HepG2 (cell line): ENCODE measurements around the gene ISG20. TPM values are rescaled to one million over a fixed set of nuclear protein-coding genes. Genes with fewer than 3 reads are reported as not detected.

Source experiments
- ATAC-seq: fragments of 200-7000 bp; cut with Tn5 transposase; 3 replicates; pipeline ENCODE4 v1.9.1; 2020; ENCODE audit warnings: mild to moderate bottlenecking, moderate library complexity
- BruUV-seq: library from RNA; stranded (reverse); fragments of 400-500 nt; replicated peaks from 2 replicates; lab custom pipeline; 2021; lab: Mats Ljungman, UMichigan
- CTCF ChIA-PET: fragments of 300-600 bp; formaldehyde crosslinking; extraction: SDS; loops from one replicate; lab custom pipeline; 2021; ENCODE audit warnings: low total read pairs, inconsistent platforms, low intra/inter-chr PET ratio; lab: Yijun Ruan, JAX
- POLR2A ChIA-PET: fragments of 350-600 bp; sonication (Branson Sonifier 250); formaldehyde crosslinking; loops from one replicate; lab custom pipeline; 2020; ENCODE audit warnings: antibody characterized with exemption, inconsistent platforms; lab: Yijun Ruan, JAX
- DNase-seq: peaks from one replicate; pipeline ENCODE4 v3.0.0-alpha.2; 2015; ENCODE audit warnings: low spot score
- FAIRE-seq: peaks from 3 replicates; lab custom pipeline; 2011; peaks lifted over from hg19 to GRCh38; lab: Jason Lieb, UNC
- H2AFZ ChIP-seq: one replicate; pipeline ENCODE4 v1.6.1; 2011; ENCODE audit warnings: low read length, inconsistent platforms
- H3K27ac ChIP-seq: fragments of 300-600 bp; 3 replicates; pipeline ENCODE4 v1.8.0; 2011; ENCODE audit warnings: mixed run types, mild to moderate bottlenecking, mixed read lengths, low read length, inconsistent platforms; ENCODE audit not compliant: insufficient read depth; ENCODE audit errors: extremely low read length
- H3K27me3 ChIP-seq, 2 experiments: fragments of 200-600 bp in 1 of 2; 2 replicates in 1 of 2; 3 replicates in 1 of 2; pipeline versions ENCODE4 v1.6.0 to v1.8.0; 2011; ENCODE audit warnings: low read length in 2 of 2, mild to moderate bottlenecking in 2 of 2, moderate library complexity in 2 of 2, inconsistent platforms in 1 of 2; ENCODE audit not compliant: insufficient read depth in 2 of 2, control insufficient read depth in 1 of 2
- H3K36me3 ChIP-seq, 2 experiments: fragments of 200-600 bp in 1 of 2; replicated peaks in 1 of 2; 2 replicates in 1 of 2; 3 replicates in 1 of 2; pipeline versions ENCODE4 v1.5.1 to v1.8.0; 2011; ENCODE audit warnings: low read length in 2 of 2, inconsistent platforms in 1 of 2; ENCODE audit not compliant: insufficient read depth in 2 of 2, control insufficient read depth in 1 of 2
- H3K4me1 ChIP-seq: 2 replicates; pipeline ENCODE4 v1.5.1; 2012; ENCODE audit warnings: low read length, inconsistent platforms; ENCODE audit not compliant: insufficient read depth
- H3K4me2 ChIP-seq: 2 replicates; pipeline ENCODE4 v1.6.0; 2011; ENCODE audit warnings: low read depth, low read length, inconsistent platforms
- H3K4me3 ChIP-seq, 3 experiments: fragments of 200-600 bp in 1 of 3; sonication (generic), shearing (Covaris generic) in 1 of 3; replicated peaks in 1 of 3; 2 replicates each; pipeline ENCODE4 v1.5.1; 2011 to 2016; ENCODE audit warnings: low read length in 3 of 3, inconsistent platforms in 2 of 3, low read depth in 2 of 3, mild to moderate bottlenecking in 2 of 3, control low read depth in 1 of 3, mixed read lengths in 1 of 3; ENCODE audit not compliant: insufficient read depth in 1 of 3
- H3K79me2 ChIP-seq: one replicate; pipeline ENCODE4 v1.6.1; 2011; ENCODE audit warnings: low read length, inconsistent platforms; ENCODE audit not compliant: insufficient read depth
- H3K9ac ChIP-seq: 2 replicates; pipeline ENCODE4 v1.6.0; 2011; ENCODE audit warnings: mild to moderate bottlenecking, low read depth, low read length, inconsistent platforms; ENCODE audit not compliant: insufficient read depth
- H3K9me3 ChIP-seq: 2 replicates; pipeline ENCODE4 v1.5.1; 2012; ENCODE audit warnings: mild to moderate bottlenecking, low read length
- H4K20me1 ChIP-seq: 2 replicates; pipeline ENCODE4 v1.6.0; 2011; ENCODE audit warnings: inconsistent platforms, mild to moderate bottlenecking, low read length, moderate library complexity; ENCODE audit not compliant: insufficient read depth
- CBFB ChIP-seq: sonication (generic); formaldehyde crosslinking; IDR thresholded peaks from 2 replicates; pipeline ENCODE4 v1.4.0; 2020; ENCODE audit warnings: missing genetic modification reagents
- HNRNPK ChIP-seq: fragments of 200-400 bp; formaldehyde crosslinking; IDR thresholded peaks from 2 replicates; pipeline ENCODE4 v1.6.1; 2018; ENCODE audit warnings: low read length, low read depth, moderate library complexity, mild to moderate bottlenecking; ENCODE audit not compliant: poor library complexity, severe bottlenecking
- PHF8 ChIP-seq: sonication (generic); formaldehyde crosslinking; IDR thresholded peaks from 2 replicates; pipeline ENCODE4 v1.5.0; 2020; ENCODE audit warnings: missing genetic modification reagents
- SMAD9 ChIP-seq: sonication (generic); formaldehyde crosslinking; IDR thresholded peaks from 2 replicates; pipeline ENCODE4 v1.5.1; 2020; ENCODE audit warnings: mild to moderate bottlenecking, missing genetic modification reagents
- ZNF629 ChIP-seq: sonication (generic); formaldehyde crosslinking; conservative IDR thresholded peaks from 2 replicates; pipeline ENCODE4 v1.5.0; 2020; ENCODE audit warnings: missing genetic modification reagents
- ZNF777 ChIP-seq: sonication (generic); formaldehyde crosslinking; IDR thresholded peaks from 2 replicates; pipeline ENCODE4 v1.4.0; 2020; ENCODE audit warnings: missing genetic modification reagents
- WGBS: methylation state at CpG from one replicate; pipeline ENCODE4 v1.1.6; 2017; ENCODE audit warnings: low lambda C conversion rate; 5-methylcytosine and 5-hydroxymethylcytosine counted together
- in situ Hi-C: cut with HindIII; loops from 2 replicates; pipeline ENCODE4 v1.10.0; 2017; ENCODE audit warnings: low pct_unique_long_range_greater_than_20kb; ENCODE audit not compliant: extremely low pct_ligation_motif_present
- intact Hi-C: fragments of 100-400 bp; cut with micrococcal nuclease; formaldehyde crosslinking; loops from one replicate; pipeline ENCODE4 v1.10.0; 2022; ENCODE audit not compliant: unreplicated experiment
- polyA plus RNA-seq, 8 experiments: library from polyadenylated mRNA; depleted of rRNA in 3 of 8; stranded (reverse) in 7 of 8; unstranded in 1 of 8; fragments of >200 nt; fragmentation: Illumina TruSeq in 4 of 8; extraction: Trizol in 4 of 8; gene quantifications; 2 replicates each; pipeline versions ENCODE4 v1.2.1 to v1.2.3, GENCODE V29; 2011 to 2016; ENCODE audit warnings: low read depth in 4 of 8, missing spikeins in 1 of 8, mixed read lengths in 1 of 8; ENCODE audit not compliant: insufficient read depth in 1 of 8
- total RNA-seq, 5 experiments: library from RNA; depleted of rRNA; stranded (reverse); fragments of >200 nt; fragmentation: Illumina TruSeq; extraction: Trizol; gene quantifications; 2 replicates each; pipeline ENCODE4 v1.2.3, GENCODE V29; 2016; ENCODE audit warnings: low read depth in 1 of 5

The ISG20 gene
- total and polyA plus RNA-seq, 2 of the 13 experiments (the other 11 are each of a cell fraction or from before 2014, with no cell fraction given), result 6.3 to 31.5 TPM

GRCh38 chr15:88652456-88653199, 13.8 kb downstream of the ISG20 start:
- CTCF ChIA-PET, result no interaction called here

GRCh38 chr15:88653200-88654064, 14.6 kb downstream of the ISG20 start:
- H3K27ac ChIP-seq, result no peak overlapping the region
- no peaks in the 10 kb centered on the region for H3K9me3 ChIP-seq
- H3K4me2 ChIP-seq, result no peak overlapping the region
- no peak for DNase-seq
- H3K4me1 ChIP-seq, result peaks cover 7% of the 10 kb centered on the region; the same call in 1 of the 2 replicates
- WGBS, result 82% methylated on average over 10 of the region's 13 CpGs
- no TSS peak for BruUV-seq
- intact Hi-C loops, result no loop called here
- H3K36me3 ChIP-seq, result no peaks in the 10 kb centered on the region
- H4K20me1 ChIP-seq, result 0 out of 2 replicates have a peak, but pooled peaks cover 2% of the 10 kb centered on the region
- H2AFZ ChIP-seq, result no peak overlapping the region
- no peak overlapping the region for H3K9ac ChIP-seq
- no peak for ATAC-seq
- H3K79me2 ChIP-seq, result no peaks in the 10 kb centered on the region
- peaks cover 0 to 3% of the 10 kb centered on the region in 2 experiments; a peak in 3 of 5 replicates for H3K27me3 ChIP-seq
- in situ Hi-C loops, result loop anchor here (5.0 kb wide), 1 partner anchor 174 kb away; no protein-coding TSS in a partner anchor
- H3K4me3 ChIP-seq, result no peak overlapping the region
- ChIA-PET CTCF (no interaction called here), POLR2A (interaction anchor here (0.6 kb wide), 2 partner anchors 15 to 20 kb away, joined by 3 to 4 read pairs; partner anchors contain the start of gene ISG20)
- TF ChIP-seq PHF8 (CRISPR knock-in tag), result no peak
- TF ChIP-seq ZNF629 (CRISPR knock-in tag), result peak; percentile 45; the same call in 1 of the 2 replicates
- no peak for FAIRE-seq

More at GRCh38 chr15:88652456-88653199, 13.8 kb downstream of the ISG20 start:
- Histone ChIP-seq H3K79me2 (no peaks in the 10 kb centered on the region), H3K9ac (no peak overlapping the region), H4K20me1 (0 out of 2 replicates have a peak, but pooled peaks cover 2% of the 10 kb centered on the region), H3K4me3 (no peak overlapping the region), H3K4me2 (no peak overlapping the region), H3K4me1 (peaks cover 7% of the 10 kb centered on the region; the same call in 1 of the 2 replicates), H2AFZ (no peak overlapping the region), H3K27me3 (no peaks in the 10 kb centered on the region; a peak in 1 of 5 replicates), H3K27ac (no peak overlapping the region), H3K36me3 (no peaks in the 10 kb centered on the region), H3K9me3 (no peaks in the 10 kb centered on the region)
- DNase-seq (no peak), FAIRE-seq (no peak), ATAC-seq (no peak)
- POLR2A ChIA-PET, result interaction anchor here (0.6 to 1.0 kb wide), 2 partner anchors 14 to 19 kb away, joined by 3 read pairs; no protein-coding TSS in a partner anchor
- in situ Hi-C loops (loop anchor here (5.0 kb wide), 1 partner anchor 175 kb away; no protein-coding TSS in a partner anchor), intact Hi-C loops (no loop called here)
- BruUV-seq, result no TSS peak
- 76% methylated on average over 6 of the region's 8 CpGs for WGBS
- no peak for TF ChIP-seq ZNF777 (CRISPR knock-in tag)
- TF ChIP-seq HNRNPK, result peak; percentile 7
- TF ChIP-seq CBFB (CRISPR knock-in tag), result no peak
- no peak for TF ChIP-seq SMAD9 (CRISPR knock-in tag)
